A549 (cell line): ENCODE measurements around the gene ATP9A.

ENCODE experiments used
- CTCF ChIP-seq: fragments of >200 bp; sonication (Bioruptor Twin); formaldehyde crosslinking; IDR thresholded peaks from 3 replicates; pipeline ENCODE4 v1.5.1; 2016
- HOXA7 ChIP-seq: fragments of 250-450 bp; sonication (Bioruptor Pico); IDR thresholded peaks from 2 replicates; pipeline ENCODE4 v1.5.0; 2020; ENCODE audit warnings: mild to moderate bottlenecking, moderate library complexity
- MAX ChIP-seq: IDR thresholded peaks from 2 replicates; pipeline ENCODE4 v1.6.1; 2012
- MYC ChIP-seq: IDR thresholded peaks from 2 replicates; pipeline ENCODE4 v1.6.1; 2012; ENCODE audit warnings: mild to moderate bottlenecking, inconsistent platforms, low read length, improper control_type of control experiment, borderline replicate concordance
- POLR2A ChIP-seq: IDR thresholded peaks from 2 replicates; pipeline ENCODE4 v1.6.1; 2012; ENCODE audit warnings: mild to moderate bottlenecking, low read length
- RAD21 ChIP-seq, 2 experiments: fragments of >200 bp in 1 of 2; sonication (Bioruptor Twin) in 1 of 2; formaldehyde crosslinking in 1 of 2; IDR thresholded peaks in 1 of 2; conservative IDR thresholded peaks in 1 of 2; 2 replicates in 1 of 2; 3 replicates in 1 of 2; pipeline ENCODE4 v1.6.1; 2012 to 2018; ENCODE audit warnings: inconsistent platforms in 1 of 2
- SMC3 ChIP-seq: fragments of >200 bp; sonication (Bioruptor Twin); formaldehyde crosslinking; IDR thresholded peaks from 3 replicates; pipeline ENCODE4 v1.6.1; 2018; ENCODE audit warnings: inconsistent platforms
- TF ChIP-seq, protein P1 (sequence below): fragments of 250-450 bp; sonication (Bioruptor Pico); IDR thresholded peaks from 2 replicates; pipeline ENCODE4 v1.5.0; 2021; ENCODE audit warnings: mild to moderate bottlenecking, moderate library complexity, borderline replicate concordance

DNA sequence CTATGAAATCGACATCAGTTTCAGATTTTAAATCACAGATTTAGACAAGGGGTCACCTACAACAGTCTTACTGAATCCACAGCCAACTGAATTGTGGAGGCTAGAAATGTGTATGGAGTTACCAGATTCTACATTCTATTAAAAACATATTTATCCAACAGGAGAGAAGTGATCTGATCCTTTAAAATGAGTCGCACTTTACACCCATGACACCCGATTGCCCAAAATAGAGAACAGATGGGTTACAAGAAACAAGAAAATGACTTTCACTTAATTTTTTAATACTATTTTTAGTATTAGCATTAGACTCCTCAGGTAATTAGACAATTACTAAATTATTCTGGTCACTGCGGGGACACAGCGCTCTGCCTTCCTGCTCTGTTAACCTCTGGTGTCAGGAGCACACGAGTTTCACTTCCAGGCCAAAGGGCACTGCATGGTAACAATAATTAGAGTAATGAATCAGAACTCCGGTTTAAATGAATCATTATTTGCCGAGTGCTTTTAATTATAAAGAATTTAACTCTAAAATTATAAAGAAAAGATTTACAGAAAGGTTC is 108.6 kb downstream of the ATP9A start:
- TF ChIP-seq SMC3, result no peak
- TF ChIP-seq MYC, result no peak
- TF ChIP-seq CTCF, result no peak
- no peak for TF ChIP-seq HOXA7
- no peak for TF ChIP-seq MAX
- TF ChIP-seq, protein P1, sequence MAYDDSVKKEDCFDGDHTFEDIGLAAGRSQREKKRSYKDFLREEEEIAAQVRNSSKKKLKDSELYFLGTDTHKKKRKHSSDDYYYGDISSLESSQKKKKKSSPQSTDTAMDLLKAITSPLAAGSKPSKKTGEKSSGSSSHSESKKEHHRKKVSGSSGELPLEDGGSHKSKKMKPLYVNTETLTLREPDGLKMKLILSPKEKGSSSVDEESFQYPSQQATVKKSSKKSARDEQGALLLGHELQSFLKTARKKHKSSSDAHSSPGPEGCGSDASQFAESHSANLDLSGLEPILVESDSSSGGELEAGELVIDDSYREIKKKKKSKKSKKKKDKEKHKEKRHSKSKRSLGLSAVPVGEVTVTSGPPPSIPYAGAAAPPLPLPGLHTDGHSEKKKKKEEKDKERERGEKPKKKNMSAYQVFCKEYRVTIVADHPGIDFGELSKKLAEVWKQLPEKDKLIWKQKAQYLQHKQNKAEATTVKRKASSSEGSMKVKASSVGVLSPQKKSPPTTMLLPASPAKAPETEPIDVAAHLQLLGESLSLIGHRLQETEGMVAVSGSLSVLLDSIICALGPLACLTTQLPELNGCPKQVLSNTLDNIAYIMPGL (CRISPR knock-in tag), result no peak
- no peak for TF ChIP-seq POLR2A
- TF ChIP-seq RAD21 (conservative IDR thresholded peaks at IDR 0.05 in 1 of 2, IDR thresholded peaks at IDR 0.05 in 1 of 2), result no peak
